CD4-positive, alpha-beta T cell treated with Interleukin-17A for 1 hour (primary cell): ENCODE measurements around the gene C6orf132.

Source experiments
- DNase-seq: peaks from one replicate; pipeline ENCODE4 v3.0.0-alpha.2; 2020

C6orf132 gene

GRCh38 chr6:42135161-42135560 is 7.3 kb downstream of the C6orf132 start:
- no peak for DNase-seq

DNA sequence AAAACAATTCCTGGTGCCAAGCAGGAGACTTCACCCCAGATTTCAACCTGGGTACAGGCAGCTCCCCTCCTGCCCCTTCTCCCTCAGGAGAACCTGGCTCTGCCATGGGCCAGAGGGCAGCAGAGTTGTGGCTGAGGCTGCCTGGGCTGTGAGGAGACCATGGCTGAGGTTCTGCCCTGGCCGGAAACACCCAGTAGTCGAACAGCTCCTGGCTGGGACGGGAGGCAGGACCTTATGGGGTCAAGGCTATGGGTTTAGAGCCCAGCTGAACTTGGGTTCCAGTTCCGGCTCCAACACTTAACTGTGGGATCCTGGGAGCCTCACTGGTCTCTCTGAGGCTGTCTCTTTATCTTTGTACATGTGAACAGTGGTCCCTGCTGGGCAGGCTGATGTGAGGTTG is 8.5 kb downstream of the C6orf132 start:
- DNase-seq, result no peak

DNA sequence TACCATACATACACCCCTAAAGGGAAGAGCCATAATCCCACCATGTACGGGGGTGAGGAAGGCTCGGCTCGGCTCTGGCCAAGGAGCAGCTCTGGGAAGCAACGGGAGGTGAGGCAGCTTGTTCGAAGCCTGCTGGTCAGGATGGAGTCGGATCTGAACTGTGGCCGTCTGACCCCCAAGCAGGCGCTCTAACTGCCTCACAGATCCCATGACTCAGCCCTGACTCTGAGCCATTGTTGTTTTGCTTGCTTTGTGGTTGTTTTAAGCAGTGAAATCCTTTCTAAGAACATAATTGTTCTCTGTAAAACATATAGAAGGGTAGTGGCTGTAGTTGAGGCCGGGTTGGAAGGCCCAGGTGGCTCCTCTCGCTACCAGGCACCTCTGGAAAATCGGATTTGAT is 10.9 kb downstream of the C6orf132 start:
- no peak for DNase-seq

DNA sequence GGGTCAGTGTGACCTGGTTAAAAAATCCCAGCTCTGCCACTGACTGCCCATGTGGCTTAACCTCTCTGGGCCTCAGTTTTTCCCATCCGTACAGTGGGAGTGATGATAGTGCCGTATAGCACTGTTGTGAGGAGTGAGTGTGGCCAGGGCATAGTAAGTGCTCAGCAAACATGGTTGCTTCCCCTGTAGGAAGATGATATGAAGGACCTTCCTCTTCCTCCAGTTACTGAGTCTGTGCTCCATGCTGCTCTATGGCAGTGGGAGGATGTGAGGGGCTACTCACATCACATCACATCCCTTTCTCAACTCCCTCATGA is 13.1 kb downstream of the C6orf132 start:
- DNase-seq, result no peak

- DNase-seq, result no peak
These were observed 13.7 kb downstream of the C6orf132 start for GRCh38 chr6:42128460-42129359.

DNA sequence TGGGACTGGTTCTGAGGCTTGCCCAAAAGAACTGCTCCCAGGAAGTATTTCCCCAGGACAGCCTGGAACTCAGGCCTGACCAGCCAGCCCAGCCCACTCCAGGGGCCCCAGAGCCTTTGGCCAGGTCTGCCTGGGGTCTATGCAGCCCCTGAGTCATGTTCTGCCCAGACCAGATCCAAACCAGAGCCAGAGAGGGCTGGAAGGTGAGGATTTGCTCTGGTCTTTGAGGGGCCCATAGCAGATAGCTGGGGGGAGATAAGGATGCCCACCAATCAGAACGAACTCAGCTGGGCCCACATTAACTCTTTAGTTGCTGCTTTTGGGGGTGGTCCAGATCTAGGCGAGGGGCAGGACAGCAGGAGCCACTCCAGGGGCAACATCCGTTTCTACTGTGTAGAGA is 16.8 kb downstream of the C6orf132 start:
- no peak for DNase-seq

GRCh38 chr6:42125231-42125630 is 17.2 kb downstream of the C6orf132 start:
- DNase-seq, result no peak

- no peak for DNase-seq
These were observed 18.1 kb downstream of the C6orf132 start for GRCh38 chr6:42124223-42124836.

- DNase-seq, result no peak
These were observed 18.9 kb downstream of the C6orf132 start for GRCh38 chr6:42123379-42124103.

DNA sequence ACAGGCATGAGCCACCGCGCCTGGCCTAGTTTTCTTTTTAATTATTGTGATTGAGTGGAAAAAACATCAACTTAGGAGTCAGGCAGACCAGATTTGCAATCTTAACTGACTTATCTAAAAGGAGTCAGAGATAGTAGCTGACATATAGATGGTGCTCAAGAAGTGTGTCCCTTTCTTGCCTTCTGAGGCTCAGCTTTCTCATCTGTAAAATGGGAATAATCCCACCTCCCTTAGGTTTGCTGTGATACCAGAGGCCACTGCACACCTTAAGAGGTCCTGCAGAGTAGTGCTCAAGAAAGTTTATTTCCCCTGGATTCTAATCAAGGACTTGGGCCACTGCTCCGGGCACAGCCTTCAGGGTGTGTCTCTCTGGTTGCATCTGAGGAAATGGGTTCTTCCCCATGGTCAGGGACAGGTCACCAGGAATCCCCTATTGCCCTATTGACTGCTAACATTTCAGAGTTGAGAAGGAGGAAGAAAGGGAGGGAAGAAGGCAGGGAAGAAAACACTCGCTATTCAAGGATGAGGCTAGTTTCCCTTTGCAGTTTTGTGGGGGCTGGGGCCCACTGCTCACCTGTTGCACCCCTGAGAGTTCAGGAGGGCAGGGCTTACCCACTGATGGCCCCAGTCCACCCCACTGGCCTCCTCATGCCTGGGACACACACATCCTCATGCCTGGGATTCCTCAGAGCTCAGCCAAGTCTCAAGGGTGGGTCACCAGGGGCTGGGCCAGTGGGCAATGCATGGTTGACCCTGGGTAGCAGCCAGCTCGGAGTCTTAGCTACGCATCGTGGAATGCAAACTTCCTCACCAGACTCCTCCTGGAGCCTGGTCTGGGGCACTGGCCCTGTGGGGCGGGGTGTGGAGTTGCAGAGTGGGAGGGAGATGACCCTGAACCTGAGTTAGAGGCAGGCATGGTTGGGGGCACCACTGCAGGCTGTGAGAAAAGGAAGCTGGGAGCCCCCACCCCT is 21.2 kb downstream of the C6orf132 start:
- DNase-seq, result no peak

GRCh38 chr6:42118162-42119001 is 24.0 kb downstream of the C6orf132 start:
- no peak for DNase-seq

- no peak for DNase-seq
These were observed 24.6 kb downstream of the C6orf132 start for GRCh38 chr6:42117843-42118161.

DNA sequence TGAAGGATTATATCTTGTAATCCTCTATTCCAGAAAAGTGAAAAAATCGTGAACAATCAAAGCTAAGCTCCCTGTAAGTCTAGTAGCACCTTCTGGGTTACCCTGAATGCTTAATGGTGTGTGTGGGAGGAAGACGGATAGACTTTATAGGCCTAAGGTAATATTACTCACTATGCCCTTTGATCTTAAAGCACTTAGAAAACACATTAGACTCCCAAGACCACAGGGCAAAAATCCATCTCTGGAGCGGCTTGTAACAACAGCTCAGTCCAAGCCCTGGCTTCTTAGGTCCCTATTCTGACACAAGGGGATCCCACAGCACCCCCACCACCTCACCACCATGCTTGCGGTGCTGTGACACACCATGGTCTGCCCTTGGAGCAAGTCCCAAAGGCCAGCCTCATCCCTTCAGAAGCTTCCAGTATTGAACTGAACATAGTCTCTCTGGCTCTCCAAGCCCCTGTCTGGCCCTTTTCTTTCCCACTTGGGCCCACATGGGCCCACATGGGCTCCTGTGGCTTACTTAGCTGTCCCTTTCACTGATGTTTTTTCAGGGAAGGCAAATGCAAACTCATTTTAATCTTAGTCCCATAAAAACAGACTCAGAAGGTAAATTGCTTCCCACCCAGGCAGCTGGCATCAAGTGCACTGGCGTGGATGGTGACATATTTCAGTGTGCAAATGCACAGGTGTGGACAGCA is 28.3 kb downstream of the C6orf132 start:
- DNase-seq, result no peak

DNA sequence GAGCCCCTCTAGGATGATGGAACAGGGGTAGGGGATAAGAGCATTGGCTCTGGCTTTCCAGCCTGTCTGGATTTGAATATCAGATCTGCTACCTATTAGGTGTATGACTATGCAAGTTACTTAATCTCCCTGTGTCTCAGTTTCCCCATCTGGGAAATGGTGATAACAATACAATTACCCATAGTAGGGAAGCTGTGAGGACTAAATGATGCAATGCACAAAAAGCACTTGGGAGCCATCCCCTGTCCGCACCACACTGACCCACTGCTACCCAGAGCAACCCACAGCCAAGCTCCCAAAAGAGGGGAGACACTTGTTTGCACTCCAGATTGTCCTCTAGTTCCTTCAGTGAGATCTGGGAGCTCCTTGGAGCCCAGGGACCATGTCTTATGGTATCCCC is 30.1 kb downstream of the C6orf132 start:
- DNase-seq, result no peak

DNA sequence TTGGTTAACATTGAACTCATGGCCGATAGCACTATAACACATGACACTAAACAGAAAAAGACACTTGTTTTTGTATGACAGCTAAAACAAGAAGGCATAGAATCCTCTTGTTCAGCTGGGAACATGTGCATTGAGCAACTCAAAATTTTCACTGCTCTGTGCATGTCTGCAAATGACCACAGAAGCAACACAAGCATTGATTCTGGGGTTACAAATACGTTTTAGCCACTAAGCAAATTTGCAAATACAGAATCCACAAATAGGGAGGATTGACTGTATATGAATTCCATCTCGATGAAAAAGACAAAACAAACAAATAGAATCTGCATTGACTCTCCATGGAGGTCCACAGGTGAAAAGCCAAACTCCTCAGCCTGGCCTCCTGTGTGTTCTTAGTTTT is 31.7 kb downstream of the C6orf132 start:
- no peak for DNase-seq

DNA sequence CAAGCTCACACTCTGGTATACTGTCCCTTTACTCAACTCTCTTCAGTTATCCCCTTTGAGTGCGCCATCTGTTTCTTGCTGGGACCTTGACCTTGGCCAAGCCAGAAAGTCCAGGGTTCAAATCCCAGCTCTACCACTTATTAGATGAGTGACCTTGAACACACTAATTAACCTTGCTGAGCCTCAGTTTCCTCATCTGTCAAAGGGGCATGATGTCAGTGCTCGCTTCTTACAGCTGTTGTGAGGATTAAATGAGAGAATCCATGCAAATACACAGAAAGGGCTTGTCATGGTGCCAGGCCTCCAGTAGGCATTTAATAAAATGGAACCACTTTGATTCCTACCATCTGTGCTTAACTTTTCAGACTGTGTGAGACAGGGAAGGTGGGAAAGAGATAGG is 34.3 kb downstream of the C6orf132 start:
- no peak for DNase-seq

DNA sequence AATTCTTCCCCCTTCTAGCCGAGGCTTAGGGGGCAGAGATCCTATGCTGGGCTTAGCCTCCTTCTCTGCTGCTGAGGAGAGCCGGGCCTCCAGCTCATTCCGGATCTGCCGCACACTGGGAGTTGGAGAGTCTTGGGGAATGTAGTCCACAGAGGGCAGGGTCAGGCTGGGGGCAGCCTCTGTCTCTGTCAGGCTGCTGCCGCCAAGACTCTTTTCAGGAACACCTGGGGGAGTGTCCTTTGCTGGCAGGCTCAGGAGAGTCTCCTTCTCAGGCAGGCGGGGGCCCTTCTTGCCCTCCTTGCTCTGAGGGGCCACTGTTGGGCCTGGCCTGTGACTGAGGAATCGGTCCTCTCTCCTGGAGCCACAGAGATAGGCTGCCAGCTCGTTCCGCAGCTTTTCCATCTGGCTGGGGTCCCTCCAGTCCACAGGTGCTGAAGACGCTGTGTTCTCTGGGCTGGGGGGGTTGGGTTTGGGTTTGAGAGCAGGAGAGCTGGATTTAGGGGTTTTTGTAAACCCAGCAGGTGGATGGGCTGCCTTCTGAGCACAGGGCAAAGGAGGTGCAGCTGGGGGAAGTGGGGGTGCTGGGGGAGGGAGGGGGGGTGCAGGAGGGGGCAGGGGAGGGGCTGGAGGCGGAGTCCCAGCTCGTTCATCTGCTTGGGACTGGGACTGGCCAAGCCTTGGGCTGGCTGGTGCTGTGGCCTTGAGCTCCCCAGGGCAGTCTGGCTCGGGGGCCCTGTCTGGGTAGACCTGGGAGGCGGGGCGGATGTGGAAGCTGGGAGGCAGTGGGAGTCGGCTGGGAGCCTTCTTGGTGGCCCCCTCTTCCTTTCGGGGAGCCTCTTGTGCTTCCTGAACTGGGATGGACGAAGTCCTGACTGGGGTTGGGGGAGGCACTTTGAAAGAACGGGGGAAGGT is 36.1 kb downstream of the C6orf132 start:
- no peak for DNase-seq

GRCh38 chr6:42105709-42106108 is 36.7 kb downstream of the C6orf132 start:
- DNase-seq, result no peak

- DNase-seq, result no peak
These were observed 37.2 kb downstream of the C6orf132 start for GRCh38 chr6:42105156-42105648.

DNA sequence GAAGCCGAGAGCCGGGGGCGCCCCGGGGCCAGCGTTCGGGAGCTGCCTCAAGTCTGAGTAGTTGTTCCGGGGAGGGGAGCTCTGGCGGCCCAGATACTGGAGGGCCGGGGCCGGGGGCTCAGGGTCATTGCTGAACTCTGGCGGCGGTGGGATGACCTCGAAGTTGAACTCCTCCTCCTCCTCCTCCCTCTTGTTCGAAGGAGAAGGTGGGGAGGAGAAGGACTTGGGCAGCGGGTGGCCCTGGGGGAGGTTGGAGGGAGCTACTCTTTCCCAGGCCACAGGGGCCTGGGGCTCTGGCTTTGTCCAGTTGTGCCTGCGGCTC is 37.7 kb downstream of the C6orf132 start:
- no peak for DNase-seq
